NB4 (cell line): ENCODE results near the gene LSM10.

Experiments
- DNase-seq: peaks from one replicate; pipeline ENCODE4 v3.0.0; 2010; ENCODE audit warnings: low read depth
- H3K4me3 ChIP-seq: one replicate; pipeline ENCODE4 v1.5.1; 2011; ENCODE audit warnings: mild to moderate bottlenecking, low read depth, low read length, moderate library complexity
- MYC ChIP-seq: IDR thresholded peaks from 2 replicates; pipeline ENCODE4 v1.6.1; 2011; ENCODE audit warnings: low read depth, low read length
- POLR2A ChIP-seq: IDR thresholded peaks from 2 replicates; pipeline ENCODE4 v1.6.1; 2011; ENCODE audit warnings: mild to moderate bottlenecking; ENCODE audit not compliant: insufficient read length; ENCODE audit errors: extremely low read depth
- TF ChIP-seq, protein P1 (sequence below): IDR thresholded peaks from 2 replicates; pipeline ENCODE4 v1.6.1; 2011; ENCODE audit warnings: low read depth, low read length
- TF ChIP-seq, protein P2 (sequence below): IDR thresholded peaks from one replicate; pipeline ENCODE4 v1.5.1; 2012; ENCODE audit warnings: low read depth, low read length

The LSM10 gene

GRCh38 chr1:36351227-36351977 lies 46.3 kb downstream of the LSM10 start:
- H3K4me3 ChIP-seq, result no peak overlapping the region
- DNase-seq, result no peak
- TF ChIP-seq, protein P1, sequence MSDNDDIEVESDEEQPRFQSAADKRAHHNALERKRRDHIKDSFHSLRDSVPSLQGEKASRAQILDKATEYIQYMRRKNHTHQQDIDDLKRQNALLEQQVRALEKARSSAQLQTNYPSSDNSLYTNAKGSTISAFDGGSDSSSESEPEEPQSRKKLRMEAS, result no peak
- no peak for TF ChIP-seq POLR2A
- TF ChIP-seq MYC, result no peak
- TF ChIP-seq, protein P2, sequence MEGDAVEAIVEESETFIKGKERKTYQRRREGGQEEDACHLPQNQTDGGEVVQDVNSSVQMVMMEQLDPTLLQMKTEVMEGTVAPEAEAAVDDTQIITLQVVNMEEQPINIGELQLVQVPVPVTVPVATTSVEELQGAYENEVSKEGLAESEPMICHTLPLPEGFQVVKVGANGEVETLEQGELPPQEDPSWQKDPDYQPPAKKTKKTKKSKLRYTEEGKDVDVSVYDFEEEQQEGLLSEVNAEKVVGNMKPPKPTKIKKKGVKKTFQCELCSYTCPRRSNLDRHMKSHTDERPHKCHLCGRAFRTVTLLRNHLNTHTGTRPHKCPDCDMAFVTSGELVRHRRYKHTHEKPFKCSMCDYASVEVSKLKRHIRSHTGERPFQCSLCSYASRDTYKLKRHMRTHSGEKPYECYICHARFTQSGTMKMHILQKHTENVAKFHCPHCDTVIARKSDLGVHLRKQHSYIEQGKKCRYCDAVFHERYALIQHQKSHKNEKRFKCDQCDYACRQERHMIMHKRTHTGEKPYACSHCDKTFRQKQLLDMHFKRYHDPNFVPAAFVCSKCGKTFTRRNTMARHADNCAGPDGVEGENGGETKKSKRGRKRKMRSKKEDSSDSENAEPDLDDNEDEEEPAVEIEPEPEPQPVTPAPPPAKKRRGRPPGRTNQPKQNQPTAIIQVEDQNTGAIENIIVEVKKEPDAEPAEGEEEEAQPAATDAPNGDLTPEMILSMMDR, result no peak

DNA sequence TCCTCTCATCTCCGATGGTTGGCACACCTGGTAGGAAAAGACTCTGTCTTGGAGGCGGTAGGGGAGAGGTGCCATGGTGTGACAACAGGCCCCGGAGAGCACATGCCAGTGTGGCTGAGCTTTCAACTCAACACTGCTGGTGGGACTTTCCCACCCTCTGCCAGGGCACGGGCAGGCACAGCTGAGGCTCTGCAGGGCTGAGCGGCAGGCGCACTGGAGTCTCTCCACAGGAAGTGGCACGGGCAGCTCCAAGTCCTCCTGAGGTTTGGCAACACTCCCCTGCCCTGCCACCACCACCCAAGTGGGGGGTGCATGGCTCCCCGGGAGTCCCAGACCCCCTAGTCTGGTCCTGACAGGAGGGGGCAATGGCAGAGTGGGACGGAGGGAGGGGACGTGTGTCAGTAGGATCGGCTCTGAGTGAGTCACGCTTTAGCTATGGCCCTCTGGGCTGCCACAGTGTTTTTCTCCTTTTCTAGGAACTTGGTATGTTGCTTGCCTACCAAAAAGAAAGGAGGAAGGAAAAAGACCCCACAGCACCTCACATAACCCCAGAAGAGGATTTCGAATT lies 47.0 kb downstream of the LSM10 start:
- DNase-seq, result no peak
- H3K4me3 ChIP-seq, result no peak overlapping the region
- TF ChIP-seq, protein P2, result no peak
- TF ChIP-seq, protein P1, result no peak
- no peak for TF ChIP-seq MYC

DNA sequence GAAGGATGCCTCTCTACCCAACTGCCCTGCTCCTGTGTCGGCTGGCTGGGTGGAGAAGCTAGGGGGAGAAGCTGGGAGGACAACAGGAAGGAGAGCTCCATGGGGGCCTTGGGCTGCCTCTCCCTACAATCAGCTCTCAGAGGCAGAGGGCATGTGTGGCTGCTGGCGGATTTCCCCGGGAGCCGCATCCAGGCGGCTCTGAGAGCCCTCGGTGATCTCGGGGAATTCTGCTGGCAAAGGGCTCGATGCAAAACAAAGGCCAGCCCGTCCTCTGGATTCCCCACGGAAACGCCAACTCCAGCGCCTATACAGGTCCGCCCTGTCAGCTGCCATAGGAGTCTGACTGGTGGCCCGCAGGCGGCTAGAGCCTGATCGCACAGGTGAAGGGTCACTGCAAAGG lies 47.9 kb downstream of the LSM10 start:
- DNase-seq, result no peak
- TF ChIP-seq POLR2A (no peak), MYC (no peak)
- TF ChIP-seq, protein P2, result no peak
- TF ChIP-seq, protein P1, result no peak
- no peak overlapping the region for H3K4me3 ChIP-seq

GRCh38 chr1:36349241-36349671 lies 48.5 kb downstream of the LSM10 start:
- no peak overlapping the region for H3K4me3 ChIP-seq
- TF ChIP-seq MYC (no peak), POLR2A (no peak)
- TF ChIP-seq, protein P2, result no peak
- TF ChIP-seq, protein P1, result no peak
- DNase-seq, result peak; percentile 18

DNA sequence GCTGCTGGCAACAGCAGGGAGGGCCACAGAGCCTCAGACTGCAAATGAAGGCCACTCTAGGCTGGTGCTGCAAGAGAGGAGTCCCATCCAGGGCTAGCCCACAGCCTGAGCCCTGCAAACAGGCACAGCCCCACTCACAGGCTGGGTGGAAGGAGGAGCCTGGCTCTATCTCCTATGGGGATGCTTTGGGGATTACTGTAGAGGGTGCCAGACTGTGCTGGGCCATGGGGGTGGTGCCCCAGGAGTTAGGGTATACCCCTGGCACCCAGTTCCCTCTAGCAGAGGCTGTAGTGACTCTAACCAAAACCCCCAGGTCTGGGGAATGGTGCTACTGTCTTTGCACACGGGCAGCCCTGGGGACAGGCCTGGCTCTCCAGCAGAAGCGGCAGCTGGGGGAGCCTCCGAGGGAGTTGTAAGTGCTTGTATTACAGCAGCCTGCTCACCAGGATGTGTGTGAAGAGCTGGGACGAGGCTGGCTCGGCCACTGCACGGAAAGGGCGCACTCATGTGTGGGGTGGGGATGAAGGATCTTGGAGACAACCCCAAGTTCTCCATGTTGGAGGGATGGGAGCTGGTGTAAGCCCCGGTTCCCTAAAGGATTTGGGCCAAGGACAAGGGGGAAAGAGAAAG lies 50.9 kb downstream of the LSM10 start:
- no peak overlapping the region for H3K4me3 ChIP-seq
- no peak for TF ChIP-seq MYC
- TF ChIP-seq, protein P2, result no peak
- TF ChIP-seq, protein P1, result no peak
- TF ChIP-seq POLR2A, result no peak
- no peak for DNase-seq
